Measurements from ENCODE around the gene TLCD3B. TPM values are rescaled to one million over a fixed set of nuclear protein-coding genes. Genes with fewer than 3 reads are reported as not detected.

The TLCD3B gene
- total and polyA plus RNA-seq, 4 donors, result 0.03 to 0.43 TPM; not detected in 2

DNA sequence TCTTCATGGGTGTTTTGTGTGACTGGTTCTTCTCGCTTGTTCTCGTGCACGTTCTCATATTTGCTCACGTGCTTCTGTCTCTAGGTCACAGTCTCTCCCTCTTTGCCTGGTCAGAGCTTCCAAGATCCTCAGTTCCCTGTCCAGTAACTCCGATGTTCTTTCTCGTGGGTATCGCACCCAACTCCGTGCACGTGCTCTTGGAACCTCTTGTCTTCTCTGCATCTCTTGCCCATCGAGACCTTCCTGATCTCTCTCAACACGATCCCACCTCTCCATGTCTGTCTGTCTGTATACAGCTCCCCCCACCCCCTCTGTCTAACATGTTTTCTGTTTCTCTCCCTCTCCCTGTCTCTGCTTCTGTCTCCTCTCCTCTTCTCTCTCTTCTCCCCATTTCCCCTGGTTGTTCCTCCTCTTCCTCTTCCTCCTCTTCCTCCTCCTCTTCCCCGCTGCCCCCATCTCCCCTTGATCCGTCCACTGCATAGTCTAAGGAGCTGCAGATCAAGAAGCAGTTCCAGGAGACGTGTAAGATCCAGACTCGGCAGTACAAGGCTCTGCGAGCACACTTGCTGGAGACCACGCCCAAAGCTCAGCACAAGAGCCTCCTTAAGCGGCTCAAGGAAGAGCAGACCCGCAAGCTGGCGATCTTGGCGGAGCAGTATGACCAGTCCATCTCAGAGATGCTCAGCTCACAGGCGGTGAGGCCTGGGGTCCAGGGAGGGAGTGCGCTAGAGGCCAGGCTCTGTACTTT, 41.8 kb downstream of the TLCD3B start:
- H3K36me3 ChIP-seq (ENCODE audit: control insufficient read depth in 4 of 4, insufficient read depth in 4 of 4, low read length in 4 of 4), result peaks cover 19 to 83% (median 49%) of the 10 kb centered on the region in 4 donors
- no peaks in the 10 kb centered on the region for H3K27me3 ChIP-seq (ENCODE audit: control insufficient read depth in 3 of 3, insufficient read depth in 3 of 3, low read length in 2 of 3)
- TF ChIP-seq, protein P1, sequence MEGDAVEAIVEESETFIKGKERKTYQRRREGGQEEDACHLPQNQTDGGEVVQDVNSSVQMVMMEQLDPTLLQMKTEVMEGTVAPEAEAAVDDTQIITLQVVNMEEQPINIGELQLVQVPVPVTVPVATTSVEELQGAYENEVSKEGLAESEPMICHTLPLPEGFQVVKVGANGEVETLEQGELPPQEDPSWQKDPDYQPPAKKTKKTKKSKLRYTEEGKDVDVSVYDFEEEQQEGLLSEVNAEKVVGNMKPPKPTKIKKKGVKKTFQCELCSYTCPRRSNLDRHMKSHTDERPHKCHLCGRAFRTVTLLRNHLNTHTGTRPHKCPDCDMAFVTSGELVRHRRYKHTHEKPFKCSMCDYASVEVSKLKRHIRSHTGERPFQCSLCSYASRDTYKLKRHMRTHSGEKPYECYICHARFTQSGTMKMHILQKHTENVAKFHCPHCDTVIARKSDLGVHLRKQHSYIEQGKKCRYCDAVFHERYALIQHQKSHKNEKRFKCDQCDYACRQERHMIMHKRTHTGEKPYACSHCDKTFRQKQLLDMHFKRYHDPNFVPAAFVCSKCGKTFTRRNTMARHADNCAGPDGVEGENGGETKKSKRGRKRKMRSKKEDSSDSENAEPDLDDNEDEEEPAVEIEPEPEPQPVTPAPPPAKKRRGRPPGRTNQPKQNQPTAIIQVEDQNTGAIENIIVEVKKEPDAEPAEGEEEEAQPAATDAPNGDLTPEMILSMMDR (IDR thresholded peaks at IDR 0.05; ENCODE audit: control extremely low read depth, extremely low read depth), result no peak
- peak overlapping the region in 1 of 2 donors; percentile 76 for H3K27ac ChIP-seq (ENCODE audit: low read depth in 1 of 2, low read length in 1 of 2)
- H3K4me1 ChIP-seq (ENCODE audit: control insufficient read depth in 5 of 5, insufficient read depth in 5 of 5, low read length in 5 of 5), result peaks cover 0 to 11% (median 3%) of the 10 kb centered on the region in 5 donors
- ATAC-seq (ENCODE audit: insufficient read depth, low FRiP score) (peak; percentile 32), DNase-seq (peak in 1 of 3 donors; percentile 36)
- H3K9me3 ChIP-seq (ENCODE audit: control insufficient read depth in 4 of 4, insufficient read depth in 3 of 4, low read length in 3 of 4), result no peaks in the 10 kb centered on the region
- peak overlapping the region in 1 of 2 donors; percentile 33 for H3K9ac ChIP-seq (ENCODE audit: insufficient read depth in 1 of 2, low read length in 2 of 2)
- no peak overlapping the region for H3K4me3 ChIP-seq
- 75 to 88% methylated on average over 23 of the region's 23 CpGs for WGBS, 2 donors

DNA sequence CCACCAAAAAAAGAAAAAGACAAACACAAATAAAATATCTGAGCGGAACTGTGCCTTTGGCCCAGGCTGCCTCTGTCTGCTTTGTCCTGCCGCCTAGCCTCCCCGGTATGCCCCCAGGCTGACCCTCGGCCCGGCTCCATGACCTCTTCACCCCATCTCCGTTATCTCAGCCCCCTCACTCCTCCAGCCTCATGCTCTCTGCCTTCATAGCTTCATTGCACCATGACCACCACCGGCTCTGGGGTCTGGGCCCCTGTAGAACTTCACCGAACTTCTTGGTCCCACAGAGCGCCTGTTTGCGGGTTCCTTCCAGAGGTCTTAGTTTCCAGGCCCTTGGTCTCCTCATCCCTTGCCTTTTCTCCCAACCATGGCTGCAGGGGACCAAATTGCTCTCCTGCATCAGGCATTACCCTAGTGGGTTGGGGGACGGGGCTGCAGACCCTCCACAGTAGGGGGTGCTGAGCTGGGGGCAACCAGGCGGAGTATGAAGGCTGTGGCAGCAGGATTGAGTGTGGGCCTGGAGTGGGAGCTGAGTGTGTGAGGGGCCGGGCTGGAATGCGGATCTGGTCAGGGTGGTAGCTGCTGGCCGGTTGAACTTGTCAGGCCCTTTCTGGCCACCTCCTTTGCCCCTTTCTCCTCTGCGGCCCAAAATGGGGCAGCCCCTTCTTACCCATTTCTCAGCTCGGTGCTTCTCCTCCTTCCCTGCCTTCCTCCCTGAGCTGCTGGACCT, 42.6 kb downstream of the TLCD3B start:
- ATAC-seq (ENCODE audit: insufficient read depth, low FRiP score) (no peak), DNase-seq (no peak)
- WGBS, 2 donors, result 78 to 87% methylated on average over 17 of the region's 17 CpGs
- no peak overlapping the region for H3K4me3 ChIP-seq
- peaks cover 23 to 85% (median 55%) of the 10 kb centered on the region in 4 donors for H3K36me3 ChIP-seq (ENCODE audit: control insufficient read depth in 4 of 4, insufficient read depth in 4 of 4, low read length in 4 of 4)
- H3K9me3 ChIP-seq (ENCODE audit: control insufficient read depth in 4 of 4, insufficient read depth in 3 of 4, low read length in 3 of 4), result no peaks in the 10 kb centered on the region
- H3K27me3 ChIP-seq (ENCODE audit: control insufficient read depth in 3 of 3, insufficient read depth in 3 of 3, low read length in 2 of 3), result no peaks in the 10 kb centered on the region
- H3K27ac ChIP-seq (ENCODE audit: low read depth in 1 of 2, low read length in 1 of 2), result peak overlapping the region in 1 of 2 donors; percentile 76
- TF ChIP-seq, protein P1 (IDR thresholded peaks at IDR 0.05; ENCODE audit: control extremely low read depth, extremely low read depth), result no peak
- H3K9ac ChIP-seq (ENCODE audit: insufficient read depth in 1 of 2, low read length in 2 of 2), result no peak overlapping the region
- H3K4me1 ChIP-seq (ENCODE audit: control insufficient read depth in 5 of 5, insufficient read depth in 5 of 5, low read length in 5 of 5), result peaks cover 0 to 10% (median 0%) of the 10 kb centered on the region in 5 donors

DNA sequence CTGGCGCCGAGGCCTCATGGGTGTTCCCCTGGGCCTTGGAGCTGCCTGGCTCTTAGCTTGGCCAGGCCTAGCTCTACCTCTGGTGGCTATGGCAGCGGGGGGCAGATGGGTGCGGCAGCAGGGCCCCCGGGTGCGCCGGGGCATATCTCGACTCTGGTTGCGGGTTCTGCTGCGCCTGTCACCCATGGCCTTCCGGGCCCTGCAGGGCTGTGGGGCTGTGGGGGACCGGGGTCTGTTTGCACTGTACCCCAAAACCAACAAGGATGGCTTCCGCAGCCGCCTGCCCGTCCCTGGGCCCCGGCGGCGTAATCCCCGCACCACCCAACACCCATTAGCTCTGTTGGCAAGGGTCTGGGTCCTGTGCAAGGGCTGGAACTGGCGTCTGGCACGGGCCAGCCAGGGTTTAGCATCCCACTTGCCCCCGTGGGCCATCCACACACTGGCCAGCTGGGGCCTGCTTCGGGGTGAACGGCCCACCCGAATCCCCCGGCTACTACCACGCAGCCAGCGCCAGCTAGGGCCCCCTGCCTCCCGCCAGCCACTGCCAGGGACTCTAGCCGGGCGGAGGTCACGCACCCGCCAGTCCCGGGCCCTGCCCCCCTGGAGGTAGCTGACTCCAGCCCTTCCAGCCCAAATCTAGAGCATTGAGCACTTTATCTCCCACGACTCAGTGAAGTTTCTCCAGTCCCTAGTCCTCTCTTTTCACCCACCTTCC, 43.5 kb downstream of the TLCD3B start:
- H3K9ac ChIP-seq (ENCODE audit: insufficient read depth in 1 of 2, low read length in 2 of 2), result no peak overlapping the region
- no peak overlapping the region for H3K4me3 ChIP-seq
- DNase-seq, result no peak
- H3K27ac ChIP-seq (ENCODE audit: low read depth in 1 of 2, low read length in 1 of 2), result peak overlapping the region in 1 of 2 donors; percentile 76
- peaks cover 23 to 85% (median 58%) of the 10 kb centered on the region in 4 donors for H3K36me3 ChIP-seq (ENCODE audit: control insufficient read depth in 4 of 4, insufficient read depth in 4 of 4, low read length in 4 of 4)
- peaks cover 0 to 10% (median 0%) of the 10 kb centered on the region in 5 donors for H3K4me1 ChIP-seq (ENCODE audit: control insufficient read depth in 5 of 5, insufficient read depth in 5 of 5, low read length in 5 of 5)
- WGBS, 2 donors, result 90 to 94% methylated on average over 32 to 35 of the region's 35 CpGs
- H3K27me3 ChIP-seq (ENCODE audit: control insufficient read depth in 3 of 3, insufficient read depth in 3 of 3, low read length in 2 of 3), result no peaks in the 10 kb centered on the region
- H3K9me3 ChIP-seq (ENCODE audit: control insufficient read depth in 4 of 4, insufficient read depth in 3 of 4, low read length in 3 of 4), result no peaks in the 10 kb centered on the region
- no peak for ATAC-seq (ENCODE audit: insufficient read depth, low FRiP score)
- TF ChIP-seq, protein P1 (IDR thresholded peaks at IDR 0.05; ENCODE audit: control extremely low read depth, extremely low read depth), result no peak

Measured in lung (tissue), 12 donors.